ENCODE measurements around the gene NBPF4. TPM values are rescaled to one million over a fixed set of nuclear protein-coding genes. Genes with fewer than 3 reads are reported as not detected.
"Not testable (repeated sequence)": the region's sequence is repeated elsewhere in the genome, so short reads cannot be mapped to it uniquely, and the experiment has no call there.

The NBPF4 gene
- total RNA-seq, 5 donors from 2014 or later (not counting 1 experiment from before 2014, with no cell fraction given) = 0.13 TPM; not detected in 4

DNA sequence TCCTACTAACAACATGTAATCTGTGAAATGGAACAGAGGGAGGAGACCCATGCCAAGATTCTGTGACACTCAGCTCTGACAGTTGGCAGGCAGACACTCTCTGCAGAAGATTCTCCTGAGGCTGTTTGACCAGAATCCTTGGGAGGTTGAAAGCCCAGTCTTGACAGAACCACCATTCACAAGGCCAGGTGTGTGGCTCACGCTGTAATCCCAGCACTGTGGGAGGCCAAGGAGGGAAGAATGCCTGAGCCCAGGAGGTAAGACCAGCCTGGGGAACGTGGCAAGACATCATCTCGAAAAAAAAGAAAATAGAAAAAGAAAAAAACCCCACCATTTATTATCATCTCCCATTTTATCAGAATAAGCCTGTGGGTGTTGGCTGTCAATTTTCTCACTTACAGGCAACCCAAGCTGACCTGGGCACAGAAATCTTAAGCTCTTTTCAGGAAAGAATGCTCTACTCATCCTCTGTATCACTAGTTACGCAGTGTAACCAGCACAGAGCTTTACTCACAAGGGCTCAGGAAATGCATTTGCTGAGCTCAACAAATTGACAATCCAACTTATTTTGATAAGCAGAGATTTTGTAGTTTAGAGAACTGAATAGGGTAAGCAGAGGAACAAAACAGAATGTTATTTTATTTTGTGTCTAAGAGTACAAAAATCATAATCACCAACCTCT lies 16.8 kb upstream of the NBPF4 start:
- POLR2A ChIA-PET; H3K4me3 Mint-ChIP-seq; H3K27me3 Mint-ChIP-seq; H3K36me3 ChIP-seq (ENCODE audit: control insufficient read depth in 2 of 2, extremely low read depth in 1 of 2, insufficient read depth in 1 of 2, low read length in 1 of 2); ATAC-seq (replicated peaks in 1 of 4); H3K9me3 Mint-ChIP-seq; H3K27ac Mint-ChIP-seq; H3K36me3 Mint-ChIP-seq; H3K4me1 Mint-ChIP-seq; DNase-seq; H3K27ac ChIP-seq (ENCODE audit: low read length); H3K4me3 ChIP-seq (ENCODE audit: control insufficient read depth in 1 of 2, extremely low read depth in 1 of 2, low read length in 1 of 2); H3K27me3 ChIP-seq (replicated peaks in 1 of 2; ENCODE audit: control insufficient read depth in 2 of 2, extremely low read depth in 1 of 2, insufficient read depth in 2 of 2, low read length in 1 of 2); H3K4me1 ChIP-seq (ENCODE audit: control insufficient read depth in 1 of 2, extremely low read depth in 1 of 2, insufficient read depth in 2 of 2, low read length in 2 of 2); CTCF ChIA-PET; H3K9me3 ChIP-seq: not testable (repeated sequence)
- WGBS (ENCODE audit: insufficient coverage) = no CpG with 5 or more reads among the region's 4 CpGs

GRCh38 chr1:108255426-108255825 lies 11.6 kb upstream of the NBPF4 start:
- H3K27ac ChIP-seq (ENCODE audit: low read length); H3K27me3 Mint-ChIP-seq; H3K27me3 ChIP-seq (replicated peaks in 1 of 2; ENCODE audit: control insufficient read depth in 2 of 2, extremely low read depth in 1 of 2, insufficient read depth in 2 of 2, low read length in 1 of 2); H3K4me1 ChIP-seq (ENCODE audit: control insufficient read depth in 1 of 2, extremely low read depth in 1 of 2, insufficient read depth in 2 of 2, low read length in 2 of 2); POLR2A ChIA-PET; H3K4me1 Mint-ChIP-seq; H3K27ac Mint-ChIP-seq; DNase-seq; H3K9me3 ChIP-seq; ATAC-seq (replicated peaks in 1 of 4); H3K36me3 ChIP-seq (ENCODE audit: control insufficient read depth in 2 of 2, extremely low read depth in 1 of 2, insufficient read depth in 1 of 2, low read length in 1 of 2); H3K9me3 Mint-ChIP-seq; H3K4me3 ChIP-seq (ENCODE audit: control insufficient read depth in 1 of 2, extremely low read depth in 1 of 2, low read length in 1 of 2); CTCF ChIA-PET; H3K4me3 Mint-ChIP-seq; H3K36me3 Mint-ChIP-seq: not testable (repeated sequence)

DNA sequence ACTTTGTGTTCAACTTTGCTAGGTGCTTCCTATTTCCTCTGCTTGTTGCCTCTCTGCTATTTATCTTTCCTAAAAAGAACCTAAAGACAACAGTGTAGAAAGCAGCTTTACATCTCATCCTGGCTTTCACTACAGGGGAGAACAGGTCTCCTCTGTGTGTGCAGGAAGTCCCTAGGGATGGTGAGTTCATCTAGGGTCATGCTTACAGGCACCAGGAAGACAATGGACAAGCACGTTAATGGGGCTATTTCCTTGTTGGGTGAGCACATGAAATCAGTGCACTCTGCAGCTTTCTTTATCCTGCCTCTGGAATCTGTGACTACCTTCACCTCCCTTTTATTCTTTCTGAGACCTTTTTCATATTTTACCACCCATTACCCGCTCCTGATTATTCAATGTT lies 4.5 kb downstream of the NBPF4 start:
- H3K27me3 Mint-ChIP-seq; H3K27me3 ChIP-seq (replicated peaks in 1 of 2; ENCODE audit: control insufficient read depth in 2 of 2, extremely low read depth in 1 of 2, insufficient read depth in 2 of 2, low read length in 1 of 2); H3K4me1 ChIP-seq (ENCODE audit: control insufficient read depth in 1 of 2, extremely low read depth in 1 of 2, insufficient read depth in 2 of 2, low read length in 2 of 2); H3K9me3 ChIP-seq; DNase-seq; ATAC-seq (replicated peaks in 1 of 4); H3K36me3 ChIP-seq (ENCODE audit: control insufficient read depth in 2 of 2, extremely low read depth in 1 of 2, insufficient read depth in 1 of 2, low read length in 1 of 2); H3K4me1 Mint-ChIP-seq; H3K27ac ChIP-seq (ENCODE audit: low read length); H3K9me3 Mint-ChIP-seq; POLR2A ChIA-PET; H3K36me3 Mint-ChIP-seq; H3K4me3 ChIP-seq (ENCODE audit: control insufficient read depth in 1 of 2, extremely low read depth in 1 of 2, low read length in 1 of 2); H3K4me3 Mint-ChIP-seq; CTCF ChIA-PET; H3K27ac Mint-ChIP-seq: not testable (repeated sequence)
- no CpG with 5 or more reads among the region's 2 CpGs for WGBS (ENCODE audit: insufficient coverage)

DNA sequence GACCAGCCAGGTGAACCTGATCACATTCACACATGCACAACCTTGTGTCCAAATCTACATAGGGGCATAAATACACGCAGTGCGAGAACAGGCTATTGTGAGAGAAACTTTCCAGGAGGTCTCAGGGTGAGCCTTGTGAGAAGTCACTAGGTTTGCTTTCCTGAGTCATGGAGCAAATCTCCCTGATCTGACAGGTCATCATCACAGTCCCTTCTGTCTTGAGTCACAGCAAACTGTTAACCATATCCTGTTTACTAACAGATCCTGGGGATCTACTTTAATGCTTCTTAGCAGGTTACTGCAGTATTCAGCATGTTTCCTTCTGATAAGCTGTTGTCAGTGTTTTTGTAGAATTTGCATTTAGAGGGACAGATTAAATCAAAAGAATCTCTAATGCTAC lies 8.6 kb downstream of the NBPF4 start:
- CTCF ChIA-PET; H3K4me1 Mint-ChIP-seq; POLR2A ChIA-PET; H3K4me1 ChIP-seq (ENCODE audit: control insufficient read depth in 1 of 2, extremely low read depth in 1 of 2, insufficient read depth in 2 of 2, low read length in 2 of 2); H3K27ac ChIP-seq (ENCODE audit: low read length); H3K36me3 Mint-ChIP-seq; H3K27me3 ChIP-seq (replicated peaks in 1 of 2; ENCODE audit: control insufficient read depth in 2 of 2, extremely low read depth in 1 of 2, insufficient read depth in 2 of 2, low read length in 1 of 2); H3K27ac Mint-ChIP-seq; H3K4me3 Mint-ChIP-seq; H3K9me3 Mint-ChIP-seq; H3K4me3 ChIP-seq (ENCODE audit: control insufficient read depth in 1 of 2, extremely low read depth in 1 of 2, low read length in 1 of 2); DNase-seq; H3K9me3 ChIP-seq; H3K27me3 Mint-ChIP-seq; H3K36me3 ChIP-seq (ENCODE audit: control insufficient read depth in 2 of 2, extremely low read depth in 1 of 2, insufficient read depth in 1 of 2, low read length in 1 of 2): not testable (repeated sequence)
- no CpG with 5 or more reads among the region's 2 CpGs for WGBS (ENCODE audit: insufficient coverage)
- peak in 1 of 4 experiments; percentile 24 for ATAC-seq (replicated peaks in 1 of 4)

DNA sequence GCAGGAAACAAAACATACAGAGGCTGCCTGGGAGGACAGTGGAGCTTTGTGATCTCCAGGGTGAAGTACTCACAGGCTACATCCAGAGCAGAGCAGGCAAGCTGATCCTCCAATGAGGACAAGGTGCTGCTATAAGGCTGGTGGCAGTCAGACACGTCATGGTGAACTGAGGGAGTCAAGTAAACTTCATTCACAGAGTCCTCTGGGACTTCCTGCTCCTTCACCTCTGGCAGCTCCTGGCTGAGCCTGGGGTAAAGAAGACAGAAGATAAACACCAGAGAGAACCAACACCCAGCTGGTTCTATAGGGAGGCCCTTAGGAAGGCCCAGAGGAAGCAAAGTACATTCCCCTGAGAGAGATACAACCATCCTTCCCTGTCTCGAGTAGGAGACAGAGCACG lies 11.7 kb downstream of the NBPF4 start:
- H3K4me1 ChIP-seq (ENCODE audit: control insufficient read depth in 1 of 2, extremely low read depth in 1 of 2, insufficient read depth in 2 of 2, low read length in 2 of 2); POLR2A ChIA-PET; H3K36me3 Mint-ChIP-seq; H3K4me1 Mint-ChIP-seq; H3K4me3 ChIP-seq (ENCODE audit: control insufficient read depth in 1 of 2, extremely low read depth in 1 of 2, low read length in 1 of 2); H3K4me3 Mint-ChIP-seq; H3K9me3 ChIP-seq; H3K27me3 Mint-ChIP-seq; ATAC-seq (replicated peaks in 1 of 4); H3K27me3 ChIP-seq (replicated peaks in 1 of 2; ENCODE audit: control insufficient read depth in 2 of 2, extremely low read depth in 1 of 2, insufficient read depth in 2 of 2, low read length in 1 of 2); H3K9me3 Mint-ChIP-seq; CTCF ChIA-PET; H3K27ac Mint-ChIP-seq; H3K36me3 ChIP-seq (ENCODE audit: control insufficient read depth in 2 of 2, extremely low read depth in 1 of 2, insufficient read depth in 1 of 2, low read length in 1 of 2); DNase-seq; H3K27ac ChIP-seq (ENCODE audit: low read length): not testable (repeated sequence)
- WGBS (ENCODE audit: insufficient coverage) = no CpG with 5 or more reads among the region's 3 CpGs

DNA sequence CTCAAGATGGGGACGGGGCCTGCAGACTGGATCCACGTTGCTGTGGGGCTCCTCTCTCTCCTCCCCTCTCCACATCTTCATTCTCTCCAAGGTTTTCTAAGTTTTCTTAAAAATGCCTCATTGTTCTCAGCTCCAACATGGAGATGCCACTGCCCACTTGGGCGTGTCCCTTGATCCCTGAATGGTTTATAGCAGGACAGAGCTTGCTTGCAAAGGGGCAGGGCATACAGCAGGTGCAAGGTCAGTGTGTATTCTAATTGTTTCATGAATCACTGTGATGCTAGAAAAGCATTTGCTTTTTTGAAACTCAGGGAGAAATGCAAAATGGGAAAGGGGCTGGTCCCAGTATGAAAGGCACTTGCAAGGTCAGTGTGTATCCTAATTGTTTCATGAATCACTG lies 13.9 kb downstream of the NBPF4 start:
- H3K27ac Mint-ChIP-seq; H3K27ac ChIP-seq (ENCODE audit: low read length); ATAC-seq (replicated peaks in 1 of 4); H3K4me1 ChIP-seq (ENCODE audit: control insufficient read depth in 1 of 2, extremely low read depth in 1 of 2, insufficient read depth in 2 of 2, low read length in 2 of 2); H3K27me3 ChIP-seq (replicated peaks in 1 of 2; ENCODE audit: control insufficient read depth in 2 of 2, extremely low read depth in 1 of 2, insufficient read depth in 2 of 2, low read length in 1 of 2); H3K4me1 Mint-ChIP-seq; H3K36me3 ChIP-seq (ENCODE audit: control insufficient read depth in 2 of 2, extremely low read depth in 1 of 2, insufficient read depth in 1 of 2, low read length in 1 of 2); DNase-seq; POLR2A ChIA-PET; H3K4me3 ChIP-seq (ENCODE audit: control insufficient read depth in 1 of 2, extremely low read depth in 1 of 2, low read length in 1 of 2); H3K4me3 Mint-ChIP-seq; H3K27me3 Mint-ChIP-seq; H3K9me3 ChIP-seq; H3K36me3 Mint-ChIP-seq; CTCF ChIA-PET; H3K9me3 Mint-ChIP-seq: not testable (repeated sequence)
- whole genome bisulfite sequencing (ENCODE audit: insufficient coverage) = no CpG with 5 or more reads among the region's 3 CpGs

- H3K36me3 ChIP-seq (ENCODE audit: control insufficient read depth in 2 of 2, extremely low read depth in 1 of 2, insufficient read depth in 1 of 2, low read length in 1 of 2); H3K9me3 ChIP-seq; H3K36me3 Mint-ChIP-seq; H3K9me3 Mint-ChIP-seq; POLR2A ChIA-PET; H3K27me3 ChIP-seq (replicated peaks in 1 of 2; ENCODE audit: control insufficient read depth in 2 of 2, extremely low read depth in 1 of 2, insufficient read depth in 2 of 2, low read length in 1 of 2); H3K27me3 Mint-ChIP-seq; H3K27ac ChIP-seq (ENCODE audit: low read length); H3K4me3 ChIP-seq (ENCODE audit: control insufficient read depth in 1 of 2, extremely low read depth in 1 of 2, low read length in 1 of 2); CTCF ChIA-PET; H3K4me1 ChIP-seq (ENCODE audit: control insufficient read depth in 1 of 2, extremely low read depth in 1 of 2, insufficient read depth in 2 of 2, low read length in 2 of 2); H3K4me1 Mint-ChIP-seq; DNase-seq; H3K4me3 Mint-ChIP-seq; H3K27ac Mint-ChIP-seq; ATAC-seq (replicated peaks in 1 of 4): not testable (repeated sequence)
- WGBS (ENCODE audit: insufficient coverage) = no CpG with 5 or more reads among the region's 7 CpGs
Measured at GRCh38 chr1:108227772-108228171, 16.1 kb downstream of the NBPF4 start.
